Muscle of leg (tissue), 11 donors: ENCODE measurements around the gene FBXW11. TPM values are rescaled to one million over a fixed set of nuclear protein-coding genes. Genes with fewer than 3 reads are reported as not detected.

ENCODE experiments used
- DNase-seq: peaks from one replicate; pipeline ENCODE4 v3.0.0; 2013
- H3K27ac ChIP-seq: one replicate; pipeline ENCODE4 v1.5.1; 2013; ENCODE audit warnings: mild to moderate bottlenecking, low read length, control low read depth
- H3K27me3 ChIP-seq: one replicate; pipeline ENCODE4 v1.6.1; 2013; ENCODE audit warnings: low read length; ENCODE audit not compliant: control insufficient read depth, insufficient read depth
- H3K36me3 ChIP-seq: one replicate; pipeline ENCODE4 v1.6.1; 2013; ENCODE audit warnings: low read length; ENCODE audit not compliant: control insufficient read depth, insufficient read depth
- H3K4me1 ChIP-seq: one replicate; pipeline ENCODE4 v1.6.1; 2013; ENCODE audit warnings: low read length; ENCODE audit not compliant: control insufficient read depth, insufficient read depth
- H3K4me3 ChIP-seq: one replicate; pipeline ENCODE4 v1.5.1; 2013; ENCODE audit warnings: low read length, control low read depth
- H3K9me3 ChIP-seq: replicated peaks from 2 replicates; pipeline ENCODE4 v1.6.1; 2013; ENCODE audit warnings: low read depth, low read length; ENCODE audit not compliant: control insufficient read depth
- WGBS: methylation state at CpG from one replicate; pipeline ENCODE4 v1.1.5; 2013; ENCODE audit warnings: missing lambda C conversion rate; ENCODE audit not compliant: insufficient coverage; 5-methylcytosine and 5-hydroxymethylcytosine counted together
- polyA plus RNA-seq, 8 donors: library from polyadenylated mRNA; unstranded; fragments of 120-200 nt; gene quantifications; one replicate each; pipeline versions ENCODE4 v1.2.1 to v1.2.3, GENCODE V29; 2013; ENCODE audit warnings: inconsistent platforms in 1 of 8, low replicate concordance in 1 of 8; ENCODE audit not compliant: insufficient read length in 8 of 8, insufficient read depth in 1 of 8
- total RNA-seq: library from RNA; stranded (reverse); fragments of 120-200 nt; gene quantifications from one replicate; pipeline ENCODE4 v1.2.4, GENCODE V29; 2013

FBXW11 gene
- total and polyA plus RNA-seq, 9 donors = 28.9 to 45.4 (median 35.9) TPM

DNA sequence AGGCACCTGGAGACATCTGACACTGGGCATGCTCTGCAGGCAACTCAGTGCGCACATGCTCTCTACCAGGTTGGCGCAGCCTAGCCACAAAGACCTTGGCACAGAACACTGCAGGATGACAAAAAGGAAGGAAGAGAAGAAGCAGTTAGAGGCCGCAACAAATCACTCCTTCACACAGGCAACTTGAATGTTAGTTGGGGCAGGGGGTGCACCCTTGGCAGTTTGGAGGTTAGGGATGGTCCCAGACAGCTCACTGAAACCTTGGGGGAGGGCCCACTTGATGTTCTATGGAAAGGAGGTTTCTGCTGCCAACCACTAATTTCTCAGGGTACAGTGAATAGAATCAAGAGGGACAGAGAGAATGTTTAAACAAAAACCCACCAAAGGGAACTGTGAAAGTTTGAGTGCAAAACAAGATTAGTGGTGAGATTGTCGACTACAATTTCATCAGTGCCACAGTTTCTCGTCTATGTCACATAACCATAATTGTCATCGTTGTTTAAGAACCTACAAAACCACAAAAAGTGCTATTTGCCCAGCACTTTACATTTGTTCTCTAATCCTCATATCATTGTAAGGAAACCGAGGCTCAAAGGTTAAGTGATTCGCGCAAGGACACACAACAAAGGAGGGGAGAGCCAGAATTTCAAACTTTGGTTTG lies 48.7 kb downstream of the FBXW11 start:
- Histone ChIP-seq H3K4me3 (no peak overlapping the region), H3K4me1 (peaks cover 13% of the 10 kb centered on the region), H3K27me3 (no peaks in the 10 kb centered on the region), H3K9me3 (no peaks in the 10 kb centered on the region), H3K27ac (no peak overlapping the region), H3K36me3 (no peaks in the 10 kb centered on the region)
- WGBS = 85% methylated on average over 4 of the region's 9 CpGs
- DNase-seq = no peak

DNA sequence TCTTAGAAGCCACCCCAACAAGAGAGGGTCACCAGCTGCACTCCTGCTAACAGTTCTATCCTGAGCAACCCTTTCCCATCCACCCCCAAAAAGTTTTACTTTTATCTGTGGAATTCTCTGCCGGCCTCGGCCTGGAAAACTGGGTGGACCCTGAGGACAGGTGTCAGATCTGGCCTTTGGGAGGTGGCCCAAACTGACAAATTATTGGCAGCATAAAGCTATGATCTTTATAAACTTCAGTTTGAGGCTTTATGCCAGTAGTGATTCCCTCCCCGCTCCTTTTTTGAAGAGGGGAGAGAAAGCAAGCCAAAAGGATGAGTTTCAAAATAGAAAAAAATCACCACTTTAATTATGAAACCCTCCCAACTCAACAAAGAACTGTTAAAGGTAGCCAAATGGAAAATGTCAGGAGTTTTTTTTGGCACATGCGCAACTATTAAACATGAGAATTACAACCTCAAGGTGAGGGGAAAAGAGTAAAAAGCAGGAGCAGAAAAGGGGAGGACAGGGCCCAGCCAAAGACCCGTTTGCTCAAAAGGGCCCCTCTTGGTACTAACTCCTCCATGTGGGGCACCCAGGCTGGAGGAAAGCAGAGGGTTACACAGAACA lies 49.4 kb downstream of the FBXW11 start:
- Histone ChIP-seq H3K4me3 (no peak overlapping the region), H3K9me3 (no peaks in the 10 kb centered on the region), H3K27ac (no peak overlapping the region), H3K27me3 (no peaks in the 10 kb centered on the region), H3K36me3 (no peaks in the 10 kb centered on the region), H3K4me1 (peaks cover 13% of the 10 kb centered on the region)
- peak; percentile 41 for DNase-seq
- no CpG with 5 or more reads among the region's 5 CpGs for WGBS

DNA sequence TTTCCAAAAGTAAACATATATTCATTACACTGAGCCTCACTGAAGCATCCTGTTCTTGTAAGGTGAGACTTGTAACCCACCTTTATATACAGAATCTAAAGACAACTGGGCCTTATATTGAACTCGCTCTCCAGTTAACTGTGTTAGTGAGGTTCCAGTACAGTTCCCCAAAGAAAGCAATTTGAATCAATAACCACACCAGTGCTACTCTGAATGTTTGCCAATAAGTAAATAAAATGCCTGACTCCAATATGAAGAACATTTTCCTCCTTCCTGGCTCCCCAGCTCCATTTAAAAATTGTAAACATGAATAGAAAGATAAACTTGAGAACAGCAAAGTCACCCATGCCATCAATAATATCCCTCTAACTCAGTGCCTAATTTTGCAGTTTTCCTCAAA lies 50.1 kb downstream of the FBXW11 start:
- Histone ChIP-seq H3K4me1 (peaks cover 13% of the 10 kb centered on the region), H3K27ac (no peak overlapping the region), H3K9me3 (no peaks in the 10 kb centered on the region), H3K36me3 (no peaks in the 10 kb centered on the region), H3K27me3 (no peaks in the 10 kb centered on the region), H3K4me3 (no peak overlapping the region)
- no CpG with 5 or more reads among the region's 1 CpG for WGBS
- no peak for DNase-seq

DNA sequence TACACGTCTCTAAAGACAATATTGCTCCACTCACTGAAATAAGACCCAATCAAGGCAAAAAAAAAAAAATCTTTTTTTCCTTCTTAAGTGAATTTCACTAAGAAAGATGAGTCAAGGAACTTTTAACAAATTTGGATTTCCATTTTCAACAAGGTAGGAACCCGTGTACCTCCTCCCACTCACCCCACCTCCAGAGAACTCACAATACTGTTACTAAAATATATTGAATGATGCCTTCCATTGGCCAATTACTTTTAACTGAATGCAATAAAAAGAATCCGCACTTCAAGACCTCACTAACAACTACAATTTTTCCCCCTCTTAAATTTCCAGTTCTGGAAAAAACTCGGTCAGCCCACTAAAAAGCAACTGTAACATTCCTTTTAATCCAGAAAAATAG lies 50.7 kb downstream of the FBXW11 start:
- H3K4me1 ChIP-seq = peaks cover 13% of the 10 kb centered on the region
- 89% methylated on average over 2 of the region's 4 CpGs for WGBS

DNA sequence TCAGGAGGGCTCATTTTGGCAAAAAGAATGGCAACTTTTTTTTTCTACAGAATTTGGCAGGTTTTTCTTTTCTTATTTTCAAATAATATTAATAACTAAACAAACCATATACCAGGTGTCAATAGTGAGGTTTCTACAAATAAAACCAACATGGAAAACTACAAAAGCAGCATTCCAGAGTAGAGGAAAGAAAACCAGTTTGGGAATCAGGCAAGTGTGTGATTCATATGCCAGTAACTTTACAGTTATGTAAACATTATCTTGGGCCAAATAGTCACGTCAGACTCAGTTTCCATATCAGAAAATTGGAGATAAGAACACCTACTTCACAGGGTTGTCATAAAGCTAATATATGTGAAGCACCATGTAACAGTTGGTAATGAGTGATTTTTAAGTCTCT lies 51.7 kb downstream of the FBXW11 start:
- peaks cover 13% of the 10 kb centered on the region for H3K4me1 ChIP-seq
- no CpG with 5 or more reads among the region's 1 CpG for WGBS
- H3K9me3 ChIP-seq = no peaks in the 10 kb centered on the region
- no peak overlapping the region for H3K27ac ChIP-seq
- no peak for DNase-seq
- no peak overlapping the region for H3K4me3 ChIP-seq
- no peaks in the 10 kb centered on the region for H3K36me3 ChIP-seq
- no peaks in the 10 kb centered on the region for H3K27me3 ChIP-seq

More for the DNA sequence above, 50.7 kb downstream of the FBXW11 start:
- no peak overlapping the region for H3K4me3 ChIP-seq
- H3K36me3 ChIP-seq = no peaks in the 10 kb centered on the region
- H3K9me3 ChIP-seq = no peaks in the 10 kb centered on the region
- no peak for DNase-seq
- no peaks in the 10 kb centered on the region for H3K27me3 ChIP-seq
- H3K27ac ChIP-seq = no peak overlapping the region

DNA sequence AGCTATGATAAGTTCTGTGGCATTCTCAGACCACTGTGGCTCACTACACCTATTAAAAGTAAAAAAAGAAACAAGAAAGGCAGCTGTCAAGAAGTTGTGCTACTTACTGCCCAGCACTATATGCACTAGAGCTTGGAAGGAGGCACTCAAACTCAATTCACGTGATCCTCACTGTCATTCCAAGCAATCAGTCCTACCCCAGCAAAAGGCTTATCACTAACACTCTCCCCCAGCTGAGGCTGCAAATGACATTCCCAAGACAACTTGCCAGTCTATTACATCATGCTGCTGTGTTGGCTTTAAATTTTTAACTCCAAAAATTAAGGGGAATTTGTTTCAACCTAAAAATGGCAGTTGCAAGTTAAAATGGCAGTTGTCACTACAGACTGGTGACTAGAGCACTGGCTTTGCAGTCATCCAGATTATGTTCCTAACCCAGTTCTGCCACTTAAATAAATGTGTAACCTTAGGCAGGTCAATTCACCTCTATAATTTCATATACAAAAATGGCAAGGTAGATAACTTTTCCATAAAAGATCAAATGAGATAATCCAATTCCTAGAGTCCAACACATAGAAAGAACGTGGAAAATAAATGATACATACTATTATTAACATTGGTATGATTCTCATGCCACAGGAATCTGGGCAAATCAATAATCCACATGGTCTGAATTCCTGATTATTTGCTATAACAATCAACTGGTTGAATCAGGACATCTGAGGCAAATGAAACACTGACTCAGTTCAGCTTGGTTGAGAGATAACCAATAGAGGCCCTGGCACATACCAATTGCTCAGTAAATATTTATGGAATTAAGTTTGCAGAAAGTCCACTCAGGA lies 52.4 kb downstream of the FBXW11 start:
- WGBS = no CpG with 5 or more reads among the region's 2 CpGs
- DNase-seq = no peak
- peaks cover 13% of the 10 kb centered on the region for H3K4me1 ChIP-seq
- no peaks in the 10 kb centered on the region for H3K27me3 ChIP-seq
- no peaks in the 10 kb centered on the region for H3K9me3 ChIP-seq
- H3K36me3 ChIP-seq = no peaks in the 10 kb centered on the region
- H3K27ac ChIP-seq = no peak overlapping the region
- no peak overlapping the region for H3K4me3 ChIP-seq

DNA sequence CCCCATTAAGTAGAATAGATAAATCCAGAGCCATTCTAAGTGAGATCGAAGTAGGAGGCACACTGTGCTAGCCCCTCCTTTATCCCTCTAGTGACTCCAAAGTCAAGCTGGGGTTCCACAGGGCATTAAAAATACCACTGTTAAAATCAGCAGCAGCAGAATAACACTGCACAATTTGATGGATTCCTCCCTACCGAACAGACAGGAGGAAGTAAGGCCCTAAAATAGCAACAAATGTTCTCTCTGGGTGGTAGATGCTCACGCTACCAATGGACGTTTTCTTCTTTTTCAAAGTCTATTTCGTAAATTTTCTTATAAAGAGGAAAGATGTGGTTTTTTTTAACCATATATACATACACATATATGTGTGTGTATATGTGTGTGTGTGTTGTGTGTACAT lies 54.4 kb downstream of the FBXW11 start:
- Histone ChIP-seq H3K4me1 (peaks cover 6% of the 10 kb centered on the region), H3K27ac (no peak overlapping the region)
- no CpG with 5 or more reads among the region's 5 CpGs for WGBS

DNA sequence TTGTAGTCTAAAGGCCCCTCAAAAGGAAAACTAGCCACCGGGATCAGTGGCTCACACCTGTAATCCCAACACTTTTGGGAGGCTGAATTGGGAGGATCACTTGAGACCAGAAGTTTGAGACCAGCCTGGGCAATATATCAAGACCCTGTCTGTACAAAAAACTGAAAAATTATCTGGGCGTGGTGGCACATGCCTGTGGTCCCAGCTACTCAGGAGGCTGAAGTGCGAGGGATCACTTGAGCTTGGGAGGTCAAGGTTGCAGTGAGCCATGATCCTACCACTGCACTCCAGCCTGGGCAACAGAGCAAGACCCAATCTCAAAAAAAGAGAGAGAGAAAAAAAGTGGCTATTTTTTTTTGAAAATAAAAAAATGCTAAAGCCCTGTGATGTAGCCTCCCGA lies 55.2 kb downstream of the FBXW11 start:
- H3K4me3 ChIP-seq = no peak overlapping the region
- no peaks in the 10 kb centered on the region for H3K4me1 ChIP-seq
- no peaks in the 10 kb centered on the region for H3K36me3 ChIP-seq
- H3K27ac ChIP-seq = no peak overlapping the region
- WGBS = 100% methylated on average over 2 of the region's 4 CpGs
- no peaks in the 10 kb centered on the region for H3K27me3 ChIP-seq
- no peak for DNase-seq
- no peaks in the 10 kb centered on the region for H3K9me3 ChIP-seq

More for the DNA sequence above, 54.4 kb downstream of the FBXW11 start:
- Histone ChIP-seq H3K4me3 (no peak overlapping the region), H3K27me3 (no peaks in the 10 kb centered on the region), H3K36me3 (no peaks in the 10 kb centered on the region), H3K9me3 (no peaks in the 10 kb centered on the region)
- no peak for DNase-seq

DNA sequence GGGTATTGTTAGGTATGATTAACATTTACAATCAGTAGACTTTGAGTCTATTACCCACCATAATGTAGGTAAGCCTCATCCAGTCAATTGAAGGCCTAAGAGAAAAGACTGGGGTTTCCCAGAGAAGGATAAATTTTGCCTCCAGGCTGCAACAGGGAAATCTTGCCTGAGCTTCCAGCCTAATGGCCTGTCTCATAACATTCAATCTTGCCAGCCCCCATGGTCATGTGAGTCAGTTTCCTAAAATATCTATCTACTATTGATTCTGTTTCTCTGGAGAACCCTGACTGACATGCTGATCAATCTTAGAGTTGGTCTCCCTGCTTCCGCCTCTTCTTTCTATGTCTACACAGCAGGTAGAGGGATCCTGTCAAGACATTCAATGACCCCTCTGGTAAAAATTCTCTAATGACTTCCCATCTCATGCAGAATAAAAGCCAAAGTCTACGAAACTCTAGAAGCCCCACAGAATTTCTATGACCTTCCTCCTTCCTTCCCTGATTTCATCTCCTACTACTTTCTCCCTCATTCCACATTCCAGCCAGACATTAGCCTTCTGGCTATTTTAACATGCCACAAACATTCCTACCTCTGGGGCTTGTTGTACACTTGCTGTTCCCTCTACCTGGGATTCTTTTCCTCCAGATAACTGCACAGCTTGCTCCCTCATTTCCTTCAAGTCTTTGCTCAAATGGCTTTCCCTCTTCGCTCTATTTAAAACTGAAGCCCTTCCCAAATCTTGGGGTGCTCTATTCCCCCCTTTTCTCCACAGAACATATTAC lies 60.2 kb downstream of the FBXW11 start:
- no peak for DNase-seq
- 90% methylated on average over 2 of the region's 3 CpGs for WGBS
- Histone ChIP-seq H3K9me3 (no peaks in the 10 kb centered on the region), H3K27me3 (no peaks in the 10 kb centered on the region), H3K4me3 (no peak overlapping the region), H3K36me3 (no peaks in the 10 kb centered on the region), H3K27ac (no peak overlapping the region), H3K4me1 (no peaks in the 10 kb centered on the region)

DNA sequence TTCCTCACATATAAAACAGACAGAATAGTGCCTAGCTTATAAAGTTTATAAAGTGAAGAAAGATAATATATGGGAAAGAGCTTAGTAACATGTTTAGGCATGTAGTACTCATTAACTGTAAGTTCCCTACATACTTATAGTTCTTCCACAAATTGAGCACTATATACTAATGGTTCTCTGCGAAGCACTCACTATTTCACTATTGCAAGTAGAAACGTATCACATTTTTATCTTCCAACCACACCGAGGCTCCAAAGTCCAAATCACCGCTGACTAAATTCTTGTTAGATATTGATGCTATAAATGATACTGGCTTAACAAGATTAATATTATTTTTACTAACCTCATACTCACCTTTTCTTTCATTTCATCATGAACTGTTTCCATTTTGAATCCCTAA lies 61.0 kb downstream of the FBXW11 start:
- no peaks in the 10 kb centered on the region for H3K36me3 ChIP-seq
- H3K9me3 ChIP-seq = no peaks in the 10 kb centered on the region
- H3K27ac ChIP-seq = no peak overlapping the region
- no peaks in the 10 kb centered on the region for H3K4me1 ChIP-seq
- DNase-seq = no peak
- WGBS = no CpG with 5 or more reads among the region's 4 CpGs
- no peak overlapping the region for H3K4me3 ChIP-seq
- no peaks in the 10 kb centered on the region for H3K27me3 ChIP-seq
